ENCODE measurements around the gene CCDC174.

Gene CCDC174

GRCh38 chr3:14663396-14664135 lies 12.0 kb downstream of the CCDC174 start:
- Histone ChIP-seq H3K36me3 (ENCODE audit: low read length) (peaks cover 68% of the 10 kb centered on the region), H3K9ac (ENCODE audit: low read length) (no peak overlapping the region), H3K4me3 (ENCODE audit: insufficient read depth, low read length, poor library complexity, severe bottlenecking) (no peak overlapping the region), H3K79me2 (ENCODE audit: insufficient read depth, low read length) (no peaks in the 10 kb centered on the region; the same call in 1 of the 2 replicates), H3K27me3 (ENCODE audit: low read length) (no peaks in the 10 kb centered on the region), H2AFZ (ENCODE audit: low read depth, low read length, severe bottlenecking) (no peak overlapping the region), H4K20me1 (ENCODE audit: low read depth, low read length) (no peaks in the 10 kb centered on the region), H3K27ac (ENCODE audit: low read depth, low read length) (no peak overlapping the region), H3K9me2 (replicated peaks; ENCODE audit: insufficient read depth, low read length) (no peaks in the 10 kb centered on the region), H3K4me2 (ENCODE audit: low read depth, low read length, poor library complexity, severe bottlenecking) (no peak overlapping the region), H3K9me3 (ENCODE audit: insufficient read depth, low read length) (no peaks in the 10 kb centered on the region), H3F3A (ENCODE audit: insufficient read depth) (peaks cover 5% of the 10 kb centered on the region; the same call in 1 of the 2 replicates)
- TF ChIP-seq, protein P1, sequence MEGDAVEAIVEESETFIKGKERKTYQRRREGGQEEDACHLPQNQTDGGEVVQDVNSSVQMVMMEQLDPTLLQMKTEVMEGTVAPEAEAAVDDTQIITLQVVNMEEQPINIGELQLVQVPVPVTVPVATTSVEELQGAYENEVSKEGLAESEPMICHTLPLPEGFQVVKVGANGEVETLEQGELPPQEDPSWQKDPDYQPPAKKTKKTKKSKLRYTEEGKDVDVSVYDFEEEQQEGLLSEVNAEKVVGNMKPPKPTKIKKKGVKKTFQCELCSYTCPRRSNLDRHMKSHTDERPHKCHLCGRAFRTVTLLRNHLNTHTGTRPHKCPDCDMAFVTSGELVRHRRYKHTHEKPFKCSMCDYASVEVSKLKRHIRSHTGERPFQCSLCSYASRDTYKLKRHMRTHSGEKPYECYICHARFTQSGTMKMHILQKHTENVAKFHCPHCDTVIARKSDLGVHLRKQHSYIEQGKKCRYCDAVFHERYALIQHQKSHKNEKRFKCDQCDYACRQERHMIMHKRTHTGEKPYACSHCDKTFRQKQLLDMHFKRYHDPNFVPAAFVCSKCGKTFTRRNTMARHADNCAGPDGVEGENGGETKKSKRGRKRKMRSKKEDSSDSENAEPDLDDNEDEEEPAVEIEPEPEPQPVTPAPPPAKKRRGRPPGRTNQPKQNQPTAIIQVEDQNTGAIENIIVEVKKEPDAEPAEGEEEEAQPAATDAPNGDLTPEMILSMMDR (IDR thresholded peaks at IDR 0.05; ENCODE audit: insufficient read depth, low read length, poor library complexity, severe bottlenecking): no peak
- no peak for TF ChIP-seq EZH2phosphoT487 (conservative IDR thresholded peaks at IDR 0.05; ENCODE audit: low read length)

- no peak for TF ChIP-seq EZH2phosphoT487 (conservative IDR thresholded peaks at IDR 0.05; ENCODE audit: low read length)
- TF ChIP-seq, protein P1 (IDR thresholded peaks at IDR 0.05; ENCODE audit: insufficient read depth, low read length, poor library complexity, severe bottlenecking): no peak
- Histone ChIP-seq H3K27ac (ENCODE audit: low read depth, low read length) (no peak overlapping the region), H3K4me2 (ENCODE audit: low read depth, low read length, poor library complexity, severe bottlenecking) (no peak overlapping the region), H3K9ac (ENCODE audit: low read length) (no peak overlapping the region), H4K20me1 (ENCODE audit: low read depth, low read length) (no peaks in the 10 kb centered on the region), H3K9me3 (ENCODE audit: insufficient read depth, low read length) (no peaks in the 10 kb centered on the region), H3K27me3 (ENCODE audit: low read length) (no peaks in the 10 kb centered on the region), H2AFZ (ENCODE audit: low read depth, low read length, severe bottlenecking) (no peak overlapping the region), H3F3A (ENCODE audit: insufficient read depth) (peaks cover 5% of the 10 kb centered on the region; the same call in 1 of the 2 replicates), H3K36me3 (ENCODE audit: low read length) (peaks cover 65% of the 10 kb centered on the region), H3K9me2 (replicated peaks; ENCODE audit: insufficient read depth, low read length) (no peaks in the 10 kb centered on the region), H3K79me2 (ENCODE audit: insufficient read depth, low read length) (no peaks in the 10 kb centered on the region; the same call in 1 of the 2 replicates), H3K4me3 (ENCODE audit: insufficient read depth, low read length, poor library complexity, severe bottlenecking) (no peak overlapping the region)
Measured at GRCh38 chr3:14664170-14664569, 12.6 kb downstream of the CCDC174 start.

DNA sequence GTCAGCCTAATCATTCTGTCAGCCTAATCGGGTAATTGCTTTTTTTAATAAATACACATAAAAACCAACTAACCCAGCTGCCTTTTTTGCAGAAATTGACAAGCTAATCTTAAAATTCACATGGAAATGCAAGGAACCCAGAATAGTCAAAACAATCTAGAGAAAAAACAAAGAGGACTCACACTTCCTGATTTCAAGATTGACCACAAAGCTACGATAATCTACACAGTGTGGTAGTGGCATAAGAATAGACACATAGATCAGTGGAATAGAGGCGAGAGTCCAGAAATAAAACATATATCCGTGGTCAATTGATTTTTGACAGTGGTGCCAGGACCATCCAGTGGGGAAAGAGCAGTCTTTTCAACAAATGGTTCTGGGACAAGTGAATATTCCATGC lies 21.0 kb downstream of the CCDC174 start:
- Histone ChIP-seq H2AFZ (ENCODE audit: low read depth, low read length, severe bottlenecking) (no peak overlapping the region), H3K4me2 (ENCODE audit: low read depth, low read length, poor library complexity, severe bottlenecking) (no peak overlapping the region), H3K4me3 (ENCODE audit: insufficient read depth, low read length, poor library complexity, severe bottlenecking) (no peak overlapping the region), H3K9me2 (replicated peaks; ENCODE audit: insufficient read depth, low read length) (no peaks in the 10 kb centered on the region), H3K79me2 (ENCODE audit: insufficient read depth, low read length) (no peaks in the 10 kb centered on the region), H3K9me3 (ENCODE audit: insufficient read depth, low read length) (no peaks in the 10 kb centered on the region), H3K36me3 (ENCODE audit: low read length) (peaks cover 35% of the 10 kb centered on the region), H3K27me3 (ENCODE audit: low read length) (no peaks in the 10 kb centered on the region), H4K20me1 (ENCODE audit: low read depth, low read length) (no peaks in the 10 kb centered on the region), H3K27ac (ENCODE audit: low read depth, low read length) (peak overlapping the region; percentile 58), H3F3A (ENCODE audit: insufficient read depth) (peaks cover 16% of the 10 kb centered on the region), H3K9ac (ENCODE audit: low read length) (no peak overlapping the region)
- no peak for TF ChIP-seq EZH2phosphoT487 (conservative IDR thresholded peaks at IDR 0.05; ENCODE audit: low read length)
- TF ChIP-seq, protein P1 (IDR thresholded peaks at IDR 0.05; ENCODE audit: insufficient read depth, low read length, poor library complexity, severe bottlenecking): no peak
